Esophagus muscularis mucosa (tissue), 4 donors: ENCODE data around the gene STAP2.

Experiments used
- CTCF ChIP-seq, 3 experiments: fragments of 200-600 bp in 2 of 3; fragments of 450-650 bp in 1 of 3; sonication (generic) in 2 of 3; IDR thresholded peaks; one replicate each; pipeline ENCODE4 v1.5.1; 2017 to 2019; ENCODE audit warnings: antibody characterized with exemption in 3 of 3, mild to moderate bottlenecking in 2 of 3, moderate library complexity in 1 of 3
- EP300 ChIP-seq: sonication (generic); formaldehyde crosslinking; IDR thresholded peaks from one replicate; pipeline ENCODE4 v1.6.1; 2017; ENCODE audit warnings: antibody characterized with exemption
- POLR2A ChIP-seq: fragments of 450-650 bp; IDR thresholded peaks from one replicate; pipeline ENCODE4 v1.6.1; 2017; ENCODE audit warnings: antibody characterized with exemption, moderate library complexity, mild to moderate bottlenecking, low read depth
- POLR2AphosphoS5 ChIP-seq, 2 donors: sonication (generic); formaldehyde crosslinking; IDR thresholded peaks; one replicate each; pipeline ENCODE4 v1.6.1; 2017; ENCODE audit warnings: antibody characterized with exemption in 2 of 2

- TF ChIP-seq CTCF (IDR thresholded peaks at IDR 0.05) = no peak
- TF ChIP-seq POLR2A = no peak
- TF ChIP-seq EP300 = no peak
- TF ChIP-seq POLR2AphosphoS5 (IDR thresholded peaks at IDR 0.05) = no peak
Observed at GRCh38 chr19:4376028-4376670, 37.5 kb upstream of the STAP2 start.
